Measurements from ENCODE around the gene ITIH3. TPM values are rescaled to one million over a fixed set of nuclear protein-coding genes. Genes with fewer than 3 reads are reported as not detected.

Gene ITIH3
- total RNA-seq, 4 donors from 2014 or later, result 0.89 to 12.8 (median 1.4) TPM

GRCh38 chr3:52784931-52785590 is 9.5 kb upstream of the ITIH3 start:
- no peaks in the 10 kb centered on the region for H3K36me3 ChIP-seq
- TF ChIP-seq POLR2A (IDR thresholded peaks at IDR 0.05) (no peak), CTCF (IDR thresholded peaks at IDR 0.05) (no peak)
- no peaks in the 10 kb centered on the region for H3K9me3 ChIP-seq
- no peak overlapping the region for H3K27ac ChIP-seq
- intact Hi-C loops (cut with DNase I), result no loop called here
- no peak for DNase-seq
- no peaks in the 10 kb centered on the region for H3K27me3 ChIP-seq
- WGBS, 2 donors, result 85 to 92% methylated on average over 5 of the region's 5 CpGs
- no peak overlapping the region for H3K4me3 ChIP-seq (replicated peaks in 1 of 3)
- no peaks in the 10 kb centered on the region for H3K4me1 ChIP-seq

GRCh38 chr3:52786330-52787215 is 8.0 kb upstream of the ITIH3 start:
- Histone ChIP-seq H3K27ac (no peak overlapping the region), H3K4me3 (replicated peaks in 1 of 3) (no peak overlapping the region), H3K36me3 (no peaks in the 10 kb centered on the region), H3K4me1 (no peaks in the 10 kb centered on the region), H3K9me3 (no peaks in the 10 kb centered on the region), H3K27me3 (no peaks in the 10 kb centered on the region)
- DNase-seq, result no peak
- TF ChIP-seq CTCF (IDR thresholded peaks at IDR 0.05) (no peak), POLR2A (IDR thresholded peaks at IDR 0.05) (no peak)
- WGBS, 2 donors, result 87 to 89% methylated on average over 15 to 19 of the region's 19 CpGs
- intact Hi-C loops (cut with DNase I), result no loop called here

GRCh38 chr3:52787246-52787645 is 7.3 kb upstream of the ITIH3 start:
- no peak for DNase-seq
- intact Hi-C loops (cut with DNase I), result no loop called here
- H3K36me3 ChIP-seq, result no peaks in the 10 kb centered on the region

GRCh38 chr3:52787672-52788625 is 6.6 kb upstream of the ITIH3 start:
- intact Hi-C loops (cut with DNase I), result no loop called here
- WGBS, 2 donors, result 65 to 83% methylated on average over 12 to 16 of the region's 17 CpGs
- no peak overlapping the region for H3K4me3 ChIP-seq (replicated peaks in 1 of 3)
- H3K9me3 ChIP-seq, result no peaks in the 10 kb centered on the region
- no peak overlapping the region for H3K27ac ChIP-seq
- DNase-seq, result no peak
- no peaks in the 10 kb centered on the region for H3K36me3 ChIP-seq
- TF ChIP-seq POLR2A (IDR thresholded peaks at IDR 0.05), result no peak
- TF ChIP-seq CTCF (IDR thresholded peaks at IDR 0.05), result no peak
- no peaks in the 10 kb centered on the region for H3K27me3 ChIP-seq
- H3K4me1 ChIP-seq, result no peaks in the 10 kb centered on the region

More at GRCh38 chr3:52787246-52787645, 7.3 kb upstream of the ITIH3 start:
- no peak for TF ChIP-seq CTCF (IDR thresholded peaks at IDR 0.05)
- TF ChIP-seq POLR2A (IDR thresholded peaks at IDR 0.05), result no peak
- 77 to 88% methylated on average over 11 of the region's 11 CpGs for WGBS, 2 donors
- Histone ChIP-seq H3K4me3 (replicated peaks in 1 of 3) (no peak overlapping the region), H3K9me3 (no peaks in the 10 kb centered on the region), H3K4me1 (no peaks in the 10 kb centered on the region), H3K27me3 (no peaks in the 10 kb centered on the region), H3K27ac (no peak overlapping the region)
